ENCODE data around the gene EFHC1. TPM values are rescaled to one million over a fixed set of nuclear protein-coding genes. Genes with fewer than 3 reads are reported as not detected.

EFHC1 gene
- total and polyA plus RNA-seq, 2 of the 13 experiments (the other 11 are each of a cell fraction or from before 2014, with no cell fraction given) = 23.4 to 29.5 TPM

- DNase-seq (ENCODE audit: low spot score) (peak; percentile 48), FAIRE-seq (no peak), ATAC-seq (no peak)
- Histone ChIP-seq H3K9me3 (ENCODE audit: low read length) (no peaks in the 10 kb centered on the region), H4K20me1 (ENCODE audit: insufficient read depth, low read length) (no peaks in the 10 kb centered on the region), H3K4me1 (ENCODE audit: insufficient read depth, low read length) (peaks cover 57% of the 10 kb centered on the region), H2AFZ (ENCODE audit: low read length) (no peak overlapping the region), H3K4me3 (replicated peaks in 1 of 3; ENCODE audit: insufficient read depth in 1 of 3, low read depth in 2 of 3, low read length in 3 of 3) (no peak overlapping the region), H3K36me3 (replicated peaks in 1 of 2; ENCODE audit: control insufficient read depth in 1 of 2, insufficient read depth in 2 of 2, low read length in 2 of 2) (no peaks in the 10 kb centered on the region), H3K9ac (ENCODE audit: insufficient read depth, low read depth, low read length) (no peak overlapping the region), H3K4me2 (ENCODE audit: low read depth, low read length) (no peak overlapping the region), H3K27ac (ENCODE audit: extremely low read length, insufficient read depth, low read length) (peak overlapping the region; percentile 27), H3K27me3 (ENCODE audit: control insufficient read depth in 1 of 2, insufficient read depth in 2 of 2, low read length in 2 of 2) (peaks cover 0 to 4% of the 10 kb centered on the region in 2 experiments; a peak in 1 of 5 replicates), H3K79me2 (ENCODE audit: insufficient read depth, low read length) (peaks cover 4% of the 10 kb centered on the region)
- BruUV-seq (replicated peaks) = no TSS peak
- 82% methylated on average over 5 of the region's 5 CpGs for WGBS (ENCODE audit: low lambda C conversion rate)
- in situ Hi-C loops (cut with HindIII; ENCODE audit: extremely low pct_ligation_motif_present, low pct_unique_long_range_greater_than_20kb) (loop anchor here (5.0 kb wide), 2 partner anchors 180 to 245 kb away; no protein-coding TSS in a partner anchor), intact Hi-C loops (cut with micrococcal nuclease; ENCODE audit: unreplicated experiment) (no loop called here)
- CTCF ChIA-PET (ENCODE audit: low intra/inter-chr PET ratio, low total read pairs) = interaction anchor here (5.5 kb wide), 1 partner anchor 246 kb away, joined by 79 read pairs; no protein-coding TSS in a partner anchor
- POLR2A ChIA-PET = interaction anchor here (0.9 to 4.0 kb wide), 5 partner anchors 158 to 181 kb away, joined by 3 to 16 read pairs (median 4); partner anchors contain the start of gene TRAM2
- TF ChIP-seq NFE2 (CRISPR knock-in tag; IDR thresholded peaks at IDR 0.05) (peak; percentile 84; the same call in 1 of the 2 replicates), ZBTB49 (CRISPR knock-in tag; IDR thresholded peaks at IDR 0.05; ENCODE audit: borderline replicate concordance) (no peak), CBFB (CRISPR knock-in tag; IDR thresholded peaks at IDR 0.05) (no peak), HOXA5 (CRISPR knock-in tag; IDR thresholded peaks at IDR 0.05) (no peak), ZNF710 (CRISPR knock-in tag; IDR thresholded peaks at IDR 0.05; ENCODE audit: borderline replicate concordance) (no peak), FOSL2 (CRISPR knock-in tag; IDR thresholded peaks at IDR 0.05) (peak; percentile 76), MAFF (IDR thresholded peaks at IDR 0.05; ENCODE audit: low read depth, low read length) (peak; percentile 69), ZSCAN20 (CRISPR knock-in tag; IDR thresholded peaks at IDR 0.05; ENCODE audit: borderline replicate concordance) (no peak), JUN (CRISPR knock-in tag; IDR thresholded peaks at IDR 0.05) (no peak), SOX5 (CRISPR knock-in tag; IDR thresholded peaks at IDR 0.05; ENCODE audit: borderline replicate concordance) (peak; percentile 19; the same call in 1 of the 2 replicates), FOXO1 (CRISPR knock-in tag; IDR thresholded peaks at IDR 0.05) (no peak)
- TF ChIP-seq, protein P1, sequence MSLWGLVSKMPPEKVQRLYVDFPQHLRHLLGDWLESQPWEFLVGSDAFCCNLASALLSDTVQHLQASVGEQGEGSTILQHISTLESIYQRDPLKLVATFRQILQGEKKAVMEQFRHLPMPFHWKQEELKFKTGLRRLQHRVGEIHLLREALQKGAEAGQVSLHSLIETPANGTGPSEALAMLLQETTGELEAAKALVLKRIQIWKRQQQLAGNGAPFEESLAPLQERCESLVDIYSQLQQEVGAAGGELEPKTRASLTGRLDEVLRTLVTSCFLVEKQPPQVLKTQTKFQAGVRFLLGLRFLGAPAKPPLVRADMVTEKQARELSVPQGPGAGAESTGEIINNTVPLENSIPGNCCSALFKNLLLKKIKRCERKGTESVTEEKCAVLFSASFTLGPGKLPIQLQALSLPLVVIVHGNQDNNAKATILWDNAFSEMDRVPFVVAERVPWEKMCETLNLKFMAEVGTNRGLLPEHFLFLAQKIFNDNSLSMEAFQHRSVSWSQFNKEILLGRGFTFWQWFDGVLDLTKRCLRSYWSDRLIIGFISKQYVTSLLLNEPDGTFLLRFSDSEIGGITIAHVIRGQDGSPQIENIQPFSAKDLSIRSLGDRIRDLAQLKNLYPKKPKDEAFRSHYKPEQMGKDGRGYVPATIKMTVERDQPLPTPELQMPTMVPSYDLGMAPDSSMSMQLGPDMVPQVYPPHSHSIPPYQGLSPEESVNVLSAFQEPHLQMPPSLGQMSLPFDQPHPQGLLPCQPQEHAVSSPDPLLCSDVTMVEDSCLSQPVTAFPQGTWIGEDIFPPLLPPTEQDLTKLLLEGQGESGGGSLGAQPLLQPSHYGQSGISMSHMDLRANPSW (CRISPR knock-in tag; IDR thresholded peaks at IDR 0.05; ENCODE audit: borderline replicate concordance) = no peak
These were observed 2.4 kb upstream of the EFHC1 start for GRCh38 chr6:52417675-52418111.
